ENCODE results near the gene PPIL4.
A peak's percentile ranks its signal among the peaks of the same experiment; 100 is the strongest.

The PPIL4 gene, protein sequence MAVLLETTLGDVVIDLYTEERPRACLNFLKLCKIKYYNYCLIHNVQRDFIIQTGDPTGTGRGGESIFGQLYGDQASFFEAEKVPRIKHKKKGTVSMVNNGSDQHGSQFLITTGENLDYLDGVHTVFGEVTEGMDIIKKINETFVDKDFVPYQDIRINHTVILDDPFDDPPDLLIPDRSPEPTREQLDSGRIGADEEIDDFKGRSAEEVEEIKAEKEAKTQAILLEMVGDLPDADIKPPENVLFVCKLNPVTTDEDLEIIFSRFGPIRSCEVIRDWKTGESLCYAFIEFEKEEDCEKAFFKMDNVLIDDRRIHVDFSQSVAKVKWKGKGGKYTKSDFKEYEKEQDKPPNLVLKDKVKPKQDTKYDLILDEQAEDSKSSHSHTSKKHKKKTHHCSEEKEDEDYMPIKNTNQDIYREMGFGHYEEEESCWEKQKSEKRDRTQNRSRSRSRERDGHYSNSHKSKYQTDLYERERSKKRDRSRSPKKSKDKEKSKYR

DNA sequence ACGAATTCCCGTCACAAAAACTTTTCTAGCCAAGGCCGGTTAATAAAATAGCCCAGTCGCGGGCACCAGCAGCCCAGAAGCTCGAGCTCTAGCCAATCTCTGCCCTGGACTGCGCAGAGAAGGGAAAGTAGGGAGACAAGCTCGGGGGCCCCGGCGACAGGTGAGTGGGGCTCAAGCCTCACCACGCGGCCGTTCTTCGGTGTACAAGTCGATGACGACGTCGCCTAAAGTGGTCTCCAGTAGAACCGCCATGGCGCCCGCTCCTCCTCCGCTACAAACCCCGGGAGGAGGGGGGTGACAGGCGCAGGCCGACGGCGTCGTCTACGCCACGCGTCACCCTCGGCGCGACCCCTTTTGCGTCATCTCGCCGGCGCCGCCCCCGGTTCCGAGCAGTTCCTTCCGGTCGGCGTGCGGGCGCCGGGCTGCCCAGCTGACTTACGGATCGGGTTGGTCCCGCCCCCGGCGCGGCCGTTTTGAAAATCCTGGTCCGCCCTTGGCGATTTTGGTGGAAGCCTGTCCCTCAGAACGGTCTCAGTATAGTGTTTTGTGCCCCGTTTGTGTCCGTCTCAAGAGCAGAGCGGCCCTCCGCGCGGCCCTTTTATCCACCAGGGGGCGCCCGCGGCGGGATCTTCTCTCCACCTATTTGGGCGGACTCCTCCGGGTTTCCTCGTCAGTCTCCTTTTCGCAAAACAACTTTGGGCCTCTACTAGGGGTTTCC lies at the start of gene PPIL4:
Gene PPIL4, minus strand, starts transcription at position 290 of the 718 bp plus-strand sequence. Its CDS starts 38 bp downstream, at position 252.
- DNase-seq, result peak; percentile 89 to 92

DNA sequence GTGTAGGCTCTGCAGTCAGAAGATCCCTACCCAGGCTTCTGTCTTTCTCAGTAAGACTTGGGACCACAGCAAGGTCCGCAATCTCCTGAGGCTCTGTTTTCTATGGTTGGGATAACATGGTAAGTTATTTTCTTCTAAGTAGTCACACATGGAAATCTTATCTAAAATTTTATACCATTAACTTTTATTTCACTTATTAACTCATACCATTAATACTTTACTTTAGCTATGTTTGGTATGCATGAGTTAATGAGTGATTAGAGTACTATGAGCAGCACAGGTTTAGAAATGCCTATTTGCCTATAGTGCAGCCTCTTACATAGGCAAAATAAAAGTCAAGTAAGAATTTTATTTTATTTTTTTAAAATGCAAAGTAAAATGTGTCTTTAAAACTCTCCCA lies 47.6 kb upstream of the PPIL4 start:
- no peak for DNase-seq

DNA sequence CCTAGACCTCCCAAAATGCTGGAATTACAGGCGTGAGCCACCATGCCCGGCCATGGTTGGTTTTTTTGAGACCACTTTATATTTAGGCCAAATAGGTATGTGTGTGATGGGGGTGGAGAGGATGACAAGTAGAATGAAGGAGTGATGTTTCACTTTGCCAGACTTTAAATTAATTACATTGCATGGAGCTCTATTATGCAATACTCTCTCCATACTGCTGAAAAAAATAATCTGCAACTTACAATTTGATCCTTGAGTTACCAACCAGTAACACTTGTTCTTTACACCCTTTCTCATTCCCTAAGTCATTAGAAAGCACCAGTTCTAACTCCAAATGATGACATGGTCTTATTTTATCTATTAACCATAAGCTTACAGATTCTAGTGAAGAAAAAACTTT lies 47.1 kb upstream of the PPIL4 start:
- no peak for DNase-seq

DNA sequence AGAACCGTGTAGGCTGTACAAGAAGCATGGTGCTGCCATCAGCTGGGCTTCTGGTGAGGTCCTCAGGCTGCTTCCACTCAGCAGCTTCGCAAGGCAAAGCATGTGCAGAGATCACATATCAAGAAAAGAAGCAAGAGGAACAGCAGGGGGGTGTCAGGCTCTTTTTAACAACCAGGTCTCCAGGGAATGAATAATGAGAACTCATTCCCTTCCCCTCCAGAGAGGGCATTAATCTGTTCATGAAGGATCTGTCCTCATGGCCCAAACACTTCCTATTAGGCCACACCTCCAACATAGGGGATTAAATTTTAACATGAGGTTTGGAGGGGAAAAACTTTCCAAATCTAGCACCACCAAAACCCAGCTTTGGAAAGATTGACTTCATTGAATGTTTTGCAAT lies 40.3 kb upstream of the PPIL4 start:
- no peak for DNase-seq

DNA sequence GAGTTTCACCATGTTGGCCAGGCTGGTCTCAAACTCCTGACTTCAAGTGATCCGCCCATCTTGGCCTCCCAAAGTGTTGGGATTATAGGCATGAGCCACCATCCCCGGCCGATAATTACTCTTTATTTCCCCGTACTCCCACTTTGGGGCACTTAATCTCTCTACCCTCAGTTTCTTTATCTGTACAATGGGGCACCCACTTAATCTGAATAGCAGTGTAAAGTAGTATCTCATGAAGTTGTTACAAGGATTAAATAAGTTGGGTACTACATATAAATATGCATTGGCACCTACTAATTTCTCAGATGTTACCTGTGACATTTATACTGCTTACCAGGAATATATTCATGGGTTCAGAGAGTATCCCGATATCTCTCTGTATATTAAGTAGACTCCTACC lies 35.5 kb upstream of the PPIL4 start:
- no peak for DNase-seq

DNA sequence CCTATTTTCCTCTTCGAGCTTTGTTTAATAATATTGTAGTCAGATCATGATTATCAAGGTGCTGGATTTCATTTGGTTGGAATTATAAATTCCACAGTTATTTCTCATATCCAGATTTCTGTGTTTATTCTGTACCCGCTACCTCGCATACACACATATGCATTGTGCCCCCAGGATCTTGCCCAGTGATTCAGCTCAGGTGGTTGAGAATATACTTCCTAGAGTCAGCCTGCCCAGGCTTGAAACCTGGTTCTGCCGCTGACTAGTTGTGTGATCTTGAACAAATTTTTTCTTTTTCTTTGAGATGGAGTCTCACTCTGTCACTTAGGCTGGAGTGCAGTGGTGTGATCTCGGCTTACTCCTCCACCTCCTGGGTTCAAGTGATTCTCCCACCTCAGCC lies 35.0 kb upstream of the PPIL4 start:
- DNase-seq, result no peak

DNA sequence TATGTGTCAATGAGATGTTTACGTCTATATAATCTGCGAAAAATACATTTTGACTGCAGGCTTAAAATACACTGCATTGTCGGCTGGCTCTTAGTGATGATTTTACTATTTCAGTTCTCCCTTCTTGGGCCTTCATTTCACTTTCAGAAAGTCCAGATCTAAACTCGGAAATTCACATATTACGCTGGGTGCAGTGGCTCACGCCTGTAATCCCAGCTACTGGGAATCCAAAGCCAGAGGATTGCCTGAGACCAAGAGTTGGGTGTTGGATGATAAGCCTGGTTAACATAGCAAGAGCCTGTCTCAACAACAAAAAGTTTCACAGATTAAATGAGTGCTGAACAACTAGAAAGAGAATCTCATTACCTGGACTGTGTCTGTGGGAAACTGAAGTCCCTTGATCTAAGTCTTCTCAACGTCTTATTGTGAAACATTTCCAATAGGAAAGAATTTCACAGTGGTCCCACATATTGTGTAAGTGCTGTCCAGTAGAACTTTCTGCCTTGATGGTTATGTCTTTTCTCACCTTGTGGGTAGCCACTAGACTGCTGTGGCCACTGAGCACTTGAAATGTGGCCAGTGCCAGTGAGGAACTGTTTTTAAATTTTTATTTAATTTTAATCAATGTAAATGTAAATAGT lies 22.2 kb upstream of the PPIL4 start:
- DNase-seq, result no peak

DNA sequence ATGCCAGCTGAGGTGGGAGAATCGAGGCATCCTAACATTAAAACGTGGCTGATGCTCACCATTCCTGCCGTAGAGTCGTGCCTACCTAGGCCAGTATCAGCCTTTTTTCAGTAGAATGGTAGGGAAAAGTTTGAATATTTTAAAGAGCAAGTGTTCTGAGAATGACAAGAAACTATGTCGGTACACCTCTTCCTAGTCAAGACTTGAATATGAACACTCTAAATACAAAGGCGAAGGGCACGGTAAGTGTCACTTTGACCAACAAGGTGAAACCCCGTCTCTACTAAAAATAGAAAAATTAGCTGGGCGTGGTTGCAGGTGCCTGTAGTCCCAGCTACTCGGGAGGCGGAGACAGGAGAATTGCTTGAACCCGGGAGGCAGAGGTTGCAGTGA lies 21.3 kb upstream of the PPIL4 start:
- DNase-seq, result no peak

DNA sequence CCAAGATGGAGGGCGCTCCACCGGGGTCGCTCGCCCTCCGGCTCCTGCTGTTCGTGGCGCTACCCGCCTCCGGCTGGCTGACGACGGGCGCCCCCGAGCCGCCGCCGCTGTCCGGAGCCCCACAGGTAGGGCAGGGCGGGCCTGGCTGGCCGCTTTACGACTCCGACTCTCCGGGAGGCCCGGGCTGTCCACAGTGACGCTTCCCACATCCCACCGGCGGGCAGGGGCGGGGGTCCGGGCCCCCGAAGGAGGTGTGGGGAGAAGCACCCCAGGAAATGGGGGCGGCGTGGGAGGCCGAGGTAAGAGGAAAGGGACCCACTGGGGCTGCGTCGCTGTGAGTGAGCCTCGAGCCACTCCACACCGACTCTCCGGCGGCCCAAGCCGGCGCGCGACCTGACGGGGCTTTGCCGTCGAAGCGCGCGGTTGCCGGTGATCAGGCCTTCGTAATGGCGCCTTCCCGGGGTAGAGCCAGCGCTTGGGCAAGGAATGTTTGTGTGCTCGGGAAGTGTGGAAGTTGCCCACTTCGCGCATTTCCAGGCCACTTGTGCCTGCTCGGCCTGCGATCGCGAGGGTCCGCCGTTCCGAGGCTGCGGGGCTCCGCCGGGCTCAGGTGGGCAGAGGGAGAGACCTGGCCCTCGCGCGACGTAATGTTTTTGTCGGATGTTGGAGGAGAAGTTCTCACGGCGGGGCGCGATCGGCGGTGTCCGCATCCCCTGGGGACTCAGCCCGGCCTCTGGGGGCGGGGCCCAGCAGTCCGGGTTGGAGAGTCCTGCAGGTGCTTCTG lies 20.8 kb upstream of the PPIL4 start:
- peak in 1 of 2 donors; percentile 17 for DNase-seq

DNA sequence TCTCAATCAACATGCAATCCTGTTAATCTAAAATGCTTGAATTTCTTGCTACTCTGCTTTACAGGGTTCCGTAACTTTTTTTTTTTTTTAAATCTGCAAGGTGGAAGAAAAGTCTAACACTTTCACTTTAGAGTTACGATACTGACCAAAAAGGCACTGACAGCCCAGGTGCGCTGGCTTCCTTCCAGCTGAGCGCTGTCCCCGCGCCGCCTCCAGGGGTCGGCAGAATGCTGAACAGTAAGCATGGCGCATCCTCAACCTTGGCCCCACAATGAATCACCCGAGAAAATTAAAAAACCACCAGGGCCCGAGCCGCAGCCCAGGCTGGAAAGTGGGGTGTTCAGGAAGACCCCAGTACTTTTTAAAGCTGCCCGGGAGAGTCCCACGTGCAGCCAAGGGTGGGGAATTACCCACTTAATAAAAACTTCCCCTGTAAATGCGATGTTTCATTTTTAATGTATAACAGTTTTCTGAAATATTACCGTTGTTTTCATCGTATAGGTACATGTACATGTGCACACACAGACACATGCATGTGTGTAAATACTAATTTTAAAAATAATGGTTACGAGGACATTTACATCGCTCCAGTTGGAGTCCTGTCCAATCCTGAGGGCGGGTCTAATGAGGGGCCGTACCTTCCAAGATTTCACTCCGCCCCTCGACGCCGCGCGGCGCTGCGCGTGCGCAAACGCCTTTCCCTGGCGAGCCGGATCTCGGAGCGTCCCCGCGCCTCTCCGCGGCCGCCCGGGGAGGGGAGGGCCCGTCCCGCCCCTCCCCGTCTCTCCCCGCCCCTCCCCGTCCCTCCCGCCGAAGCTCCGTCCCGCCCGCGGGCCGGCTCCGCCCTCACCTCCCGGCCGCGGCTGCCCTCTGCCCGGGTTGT lies 19.9 kb upstream of the PPIL4 start, which contains the start of gene GINM1:
Gene GINM1, plus strand, starts transcription at position 849 of the 883 bp plus-strand sequence. CDS start 40 bp downstream, outside the sequence.
- peak; percentile 88 to 93 for DNase-seq

DNA sequence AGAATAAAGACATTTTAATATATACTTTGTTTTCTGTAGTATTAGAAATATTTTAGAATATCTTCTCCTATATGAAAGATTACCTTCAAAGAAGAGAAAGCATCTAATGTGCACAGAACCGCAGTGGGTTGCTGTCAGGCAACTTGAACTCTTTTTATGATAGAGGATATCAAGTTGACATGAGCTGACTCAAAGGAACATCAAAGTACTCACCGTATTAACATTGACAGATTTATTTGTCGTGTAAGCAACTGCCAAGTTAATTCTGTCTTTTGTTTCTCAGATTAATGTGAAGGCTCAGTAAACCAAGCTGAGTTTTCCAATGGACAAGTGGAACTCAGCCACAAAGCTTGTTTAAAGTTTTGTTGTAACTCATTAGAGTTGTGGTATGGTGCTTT lies 18.1 kb upstream of the PPIL4 start:
- DNase-seq, result no peak

DNA sequence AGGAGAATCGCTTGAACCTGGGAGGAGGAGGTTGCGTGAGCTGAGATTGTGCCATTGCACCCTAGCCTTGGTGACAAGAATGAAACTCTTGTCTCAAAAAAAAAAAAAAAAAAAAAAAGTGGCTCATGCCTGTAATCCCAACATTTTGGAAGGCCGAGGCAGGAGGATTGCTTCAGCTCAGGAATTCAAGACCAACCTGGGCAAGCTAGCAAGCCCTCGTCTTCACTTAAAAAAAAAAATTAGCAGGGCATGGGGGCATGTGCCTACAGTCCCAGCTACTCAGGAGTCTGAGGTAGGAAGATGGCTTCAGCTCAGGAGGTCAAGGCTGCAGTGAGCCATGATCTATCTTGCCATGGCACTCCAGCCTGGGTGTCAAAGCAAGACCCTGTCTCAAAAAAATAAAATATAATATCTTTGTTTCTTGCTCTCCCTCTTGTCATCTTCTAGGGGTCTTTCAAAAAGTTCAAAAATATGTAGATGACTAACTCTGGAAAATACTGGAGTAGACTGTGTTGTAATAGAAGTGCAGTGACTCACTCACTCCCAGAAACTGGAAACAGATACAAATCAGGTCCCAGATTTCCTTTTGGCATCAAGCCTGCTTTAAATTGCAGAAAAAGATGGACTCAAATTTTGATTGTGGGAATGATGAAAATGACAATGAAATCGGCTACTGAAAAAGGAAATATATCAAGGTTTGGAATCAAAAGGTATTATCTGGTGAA lies 17.5 kb upstream of the PPIL4 start:
- no peak for DNase-seq

DNA sequence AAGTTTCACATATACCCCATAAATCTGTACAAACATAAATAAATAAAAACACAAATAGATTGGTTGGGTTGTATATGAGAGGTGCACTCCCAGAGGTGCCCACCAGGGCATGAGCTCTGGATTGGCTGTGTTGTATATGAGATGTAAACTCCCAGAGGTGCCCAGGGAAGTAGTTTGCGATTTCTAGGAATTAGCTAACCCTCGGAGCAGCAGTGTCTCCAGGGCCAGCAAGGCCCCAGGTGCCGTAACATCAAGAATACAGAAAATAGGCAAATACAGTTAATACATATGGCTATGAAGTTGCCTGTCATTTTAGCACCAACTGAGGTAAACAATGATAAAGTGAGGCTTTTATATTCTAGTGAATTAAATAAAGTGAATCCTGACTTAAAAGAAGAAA lies 14.9 kb upstream of the PPIL4 start:
- no peak for DNase-seq

DNA sequence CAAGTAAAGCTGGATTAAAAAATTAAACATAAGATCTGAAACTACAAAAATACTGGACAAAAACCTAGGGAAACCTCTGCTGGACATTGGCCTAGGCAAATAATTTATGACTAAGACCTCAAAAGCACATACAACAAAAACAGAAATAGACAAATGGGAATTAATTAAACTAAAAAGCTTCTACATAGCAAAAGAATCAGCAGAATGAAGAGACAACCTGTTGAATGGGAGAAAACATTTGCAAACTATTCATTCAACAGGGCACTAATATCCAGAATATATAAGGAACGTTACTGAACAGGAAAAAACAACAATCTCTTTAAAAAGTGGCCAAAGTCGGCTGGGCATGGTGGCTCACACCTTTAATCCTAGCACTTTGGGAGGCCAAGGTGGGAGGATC lies 13.5 kb upstream of the PPIL4 start:
- DNase-seq, result no peak

DNA sequence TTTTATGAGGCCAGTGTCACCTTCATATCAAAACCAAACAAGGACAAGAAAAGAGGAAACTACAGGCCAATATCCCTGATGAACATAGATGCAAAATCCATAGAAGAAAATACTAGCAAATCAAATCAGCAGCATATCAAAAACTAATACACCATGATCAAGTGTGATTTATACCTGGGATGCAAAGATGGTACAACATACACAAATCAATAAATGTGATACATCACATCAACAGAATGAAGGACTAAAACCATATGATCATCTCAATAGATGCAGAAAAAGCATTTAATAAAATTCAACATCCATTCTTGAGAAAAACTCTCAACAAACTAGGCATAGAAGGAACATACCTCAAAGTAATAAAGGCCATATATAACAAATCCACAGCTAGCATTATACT lies 12.2 kb upstream of the PPIL4 start:
- DNase-seq, result no peak

DNA sequence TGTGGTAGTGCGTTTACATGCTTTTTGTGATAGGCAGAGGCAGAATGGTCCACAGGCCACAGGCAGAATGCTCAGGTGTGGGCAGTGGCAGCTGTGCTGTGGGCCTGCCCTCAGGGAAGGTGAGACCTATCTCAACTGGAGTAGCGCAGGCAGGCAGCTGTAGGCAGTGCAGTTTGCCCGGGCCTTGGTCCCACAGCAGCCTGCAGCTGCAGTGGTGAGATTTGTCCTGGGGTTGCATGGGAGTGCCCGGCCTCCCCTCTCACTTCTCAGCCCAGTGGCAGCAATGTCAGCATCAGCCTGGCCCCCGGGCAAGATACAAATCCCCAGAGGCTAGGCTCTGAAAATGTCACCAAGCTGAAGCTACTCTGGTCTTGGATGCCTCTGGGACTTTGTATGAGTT lies 6.1 kb upstream of the PPIL4 start:
- DNase-seq, result no peak

DNA sequence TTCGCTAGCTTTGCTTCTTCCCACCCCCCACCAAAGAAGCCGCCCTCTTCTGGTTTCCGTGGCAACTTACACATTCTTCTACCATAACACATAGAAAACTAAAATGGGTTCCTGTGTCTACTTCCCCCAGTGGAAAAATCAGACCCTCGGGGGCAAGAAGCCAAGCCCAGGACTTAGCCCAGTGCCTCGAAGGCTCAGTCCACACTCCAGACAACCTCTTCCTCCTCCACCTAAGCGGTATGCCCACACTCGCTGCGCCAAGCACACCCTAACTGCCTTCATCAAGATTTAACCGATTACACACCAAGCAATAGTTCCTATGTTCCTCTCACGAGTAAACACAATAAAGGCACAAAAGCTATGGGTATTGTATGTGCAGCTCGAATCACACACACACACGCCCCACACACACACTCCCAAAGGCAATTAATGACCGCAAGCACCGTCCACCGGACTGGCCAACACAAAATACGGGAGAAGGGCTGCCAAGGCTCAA lies 537 bp downstream of the PPIL4 start:
- DNase-seq, result peak in 1 of 2 donors; percentile 6

DNA sequence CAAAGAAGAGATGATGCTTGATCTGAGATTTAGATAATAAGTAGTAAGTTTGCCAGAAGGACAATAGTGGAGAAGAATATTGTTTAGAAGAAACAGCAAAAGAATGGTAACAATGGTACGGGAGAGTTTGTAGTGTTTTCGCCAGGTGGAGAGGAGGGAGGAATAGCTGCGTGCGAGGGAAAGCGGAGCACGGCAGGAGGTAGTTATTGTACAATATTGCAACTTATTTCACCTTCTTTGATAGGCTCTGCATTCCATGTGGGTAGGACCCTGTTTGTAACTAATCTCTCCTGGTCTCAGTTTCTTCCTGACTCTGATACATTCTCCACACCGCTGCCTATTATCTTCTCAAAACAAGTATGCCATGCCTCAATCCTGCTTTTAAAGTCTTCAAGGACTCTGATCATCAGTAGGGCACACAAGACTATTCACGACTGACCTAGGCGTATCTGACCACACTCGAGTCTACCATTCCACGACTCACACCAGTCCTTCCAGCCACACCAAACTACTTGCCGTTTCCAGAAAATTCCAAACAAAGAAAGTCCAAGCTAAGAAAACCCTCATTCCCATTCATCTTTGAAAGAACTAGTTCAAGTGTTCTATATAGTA lies 1.1 kb downstream of the PPIL4 start:
- DNase-seq, result no peak

DNA sequence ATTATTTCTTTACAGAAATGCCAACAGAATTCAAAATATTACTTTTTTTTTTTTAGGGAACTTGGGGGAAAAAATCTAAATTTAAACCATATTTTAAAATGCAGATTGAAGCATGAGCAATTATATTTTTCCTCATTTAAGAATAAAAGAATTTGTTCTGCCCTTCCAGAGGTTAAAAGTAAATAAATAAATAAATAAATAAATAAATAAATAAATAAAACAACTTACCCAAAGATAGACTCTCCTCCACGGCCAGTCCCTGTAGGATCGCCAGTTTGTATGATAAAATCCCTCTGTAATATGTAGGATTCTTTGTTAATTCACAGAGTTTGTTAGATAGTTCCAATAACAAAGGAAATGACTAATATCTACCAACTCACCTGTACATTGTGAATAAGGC lies 4.7 kb downstream of the PPIL4 start:
- DNase-seq, result no peak

DNA sequence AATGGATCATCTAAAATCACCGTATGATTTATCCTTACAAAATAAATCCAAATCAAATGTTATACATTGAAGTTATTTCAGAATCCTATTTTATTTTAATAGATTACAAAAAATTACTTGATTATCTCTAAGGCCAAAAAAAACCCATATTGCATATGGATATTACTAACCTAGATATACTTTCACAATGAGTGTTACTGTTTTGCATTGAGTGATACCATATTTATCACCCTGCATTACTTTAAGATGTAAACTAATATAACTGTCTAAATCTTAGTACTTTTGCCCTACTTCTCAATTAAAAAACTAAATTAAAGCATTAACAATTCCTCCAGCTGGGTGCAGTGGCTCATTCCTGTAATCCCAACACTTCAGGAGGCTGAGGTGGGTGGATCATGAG lies 11.1 kb downstream of the PPIL4 start:
- DNase-seq, result no peak
